SU-DHL-6 (cell line): ENCODE data around the gene ITPRIP.

Experiments used
- EZH2phosphoT487 ChIP-seq: fragments of 200-600 bp; sonication (generic), shearing (Covaris generic); conservative IDR thresholded peaks from 2 replicates; pipeline ENCODE4 v1.6.1; 2018; ENCODE audit warnings: mild to moderate bottlenecking, antibody characterized with exemption, low read length, moderate library complexity, mixed read lengths
- TF ChIP-seq, protein P1 (sequence below): fragments of 200-600 bp; sonication (generic); IDR thresholded peaks from one replicate; pipeline ENCODE4 v1.5.1; 2017; ENCODE audit warnings: antibody characterized with exemption, mild to moderate bottlenecking, low read length, moderate library complexity; ENCODE audit not compliant: insufficient read depth, poor library complexity, severe bottlenecking

DNA sequence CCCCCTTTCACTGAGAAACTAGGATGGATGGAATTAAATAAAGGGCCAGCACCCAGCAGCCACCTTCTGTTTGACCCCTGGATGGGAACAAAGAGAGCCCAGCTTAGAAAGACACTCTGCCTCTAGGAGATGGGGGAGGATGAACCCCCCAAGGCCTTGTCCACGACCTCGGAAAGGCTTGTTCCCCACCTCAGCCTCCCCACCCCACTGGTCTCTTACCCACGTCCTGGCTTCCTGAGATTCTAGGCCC lies 9.7 kb downstream of the ITPRIP start:
- TF ChIP-seq, protein P1, sequence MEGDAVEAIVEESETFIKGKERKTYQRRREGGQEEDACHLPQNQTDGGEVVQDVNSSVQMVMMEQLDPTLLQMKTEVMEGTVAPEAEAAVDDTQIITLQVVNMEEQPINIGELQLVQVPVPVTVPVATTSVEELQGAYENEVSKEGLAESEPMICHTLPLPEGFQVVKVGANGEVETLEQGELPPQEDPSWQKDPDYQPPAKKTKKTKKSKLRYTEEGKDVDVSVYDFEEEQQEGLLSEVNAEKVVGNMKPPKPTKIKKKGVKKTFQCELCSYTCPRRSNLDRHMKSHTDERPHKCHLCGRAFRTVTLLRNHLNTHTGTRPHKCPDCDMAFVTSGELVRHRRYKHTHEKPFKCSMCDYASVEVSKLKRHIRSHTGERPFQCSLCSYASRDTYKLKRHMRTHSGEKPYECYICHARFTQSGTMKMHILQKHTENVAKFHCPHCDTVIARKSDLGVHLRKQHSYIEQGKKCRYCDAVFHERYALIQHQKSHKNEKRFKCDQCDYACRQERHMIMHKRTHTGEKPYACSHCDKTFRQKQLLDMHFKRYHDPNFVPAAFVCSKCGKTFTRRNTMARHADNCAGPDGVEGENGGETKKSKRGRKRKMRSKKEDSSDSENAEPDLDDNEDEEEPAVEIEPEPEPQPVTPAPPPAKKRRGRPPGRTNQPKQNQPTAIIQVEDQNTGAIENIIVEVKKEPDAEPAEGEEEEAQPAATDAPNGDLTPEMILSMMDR, result no peak
- TF ChIP-seq EZH2phosphoT487, result no peak
